Mucosa of rectum (tissue), 2 donors: ENCODE data around the gene FBXL17.

Experiments
- H3K27ac ChIP-seq, 2 donors: one replicate each; pipeline ENCODE4 v1.7.0; 2013; ENCODE audit warnings: inconsistent platforms in 2 of 2, low read depth in 2 of 2, low read length in 2 of 2
- H3K27me3 ChIP-seq, 2 donors: one replicate each; pipeline ENCODE4 v1.7.0; 2013; ENCODE audit warnings: low read length in 2 of 2; ENCODE audit not compliant: control insufficient read depth in 2 of 2, insufficient read depth in 2 of 2
- H3K36me3 ChIP-seq, 2 donors: one replicate each; pipeline ENCODE4 v1.7.0; 2013; ENCODE audit warnings: low read length in 2 of 2; ENCODE audit not compliant: control insufficient read depth in 2 of 2, insufficient read depth in 2 of 2
- H3K4me1 ChIP-seq, 2 donors: one replicate each; pipeline ENCODE4 v1.7.0; 2013; ENCODE audit warnings: low read length in 2 of 2, mild to moderate bottlenecking in 1 of 2; ENCODE audit not compliant: control insufficient read depth in 2 of 2, insufficient read depth in 2 of 2
- H3K4me3 ChIP-seq, 2 donors: one replicate each; pipeline ENCODE4 v1.7.0; 2013; ENCODE audit warnings: low read length in 2 of 2
- H3K9ac ChIP-seq, 2 donors: one replicate each; pipeline ENCODE4 v1.7.0; 2013; ENCODE audit warnings: low read length in 2 of 2, low read depth in 1 of 2, mild to moderate bottlenecking in 1 of 2
- H3K9me3 ChIP-seq, 2 donors: one replicate each; pipeline ENCODE4 v1.7.0; 2013; ENCODE audit warnings: low read length in 2 of 2; ENCODE audit not compliant: control insufficient read depth in 2 of 2
- donor health status: healthy.
- donor health status: Normal muscosa, but diverticular disease.

Gene FBXL17

GRCh38 chr5:108233617-108234155 is 148.2 kb downstream of the FBXL17 start:
- no peaks in the 10 kb centered on the region for H3K36me3 ChIP-seq
- H3K27me3 ChIP-seq = no peaks in the 10 kb centered on the region
- H3K4me3 ChIP-seq = no peak overlapping the region
- H3K4me1 ChIP-seq = no peaks in the 10 kb centered on the region
- no peak overlapping the region for H3K27ac ChIP-seq
- no peak overlapping the region for H3K9ac ChIP-seq
- H3K9me3 ChIP-seq = no peaks in the 10 kb centered on the region

GRCh38 chr5:108232805-108233204 is 149.1 kb downstream of the FBXL17 start:
- H3K27ac ChIP-seq = no peak overlapping the region
- no peak overlapping the region for H3K4me3 ChIP-seq
- H3K9ac ChIP-seq = no peak overlapping the region
- no peaks in the 10 kb centered on the region for H3K4me1 ChIP-seq
- H3K9me3 ChIP-seq = no peaks in the 10 kb centered on the region
- H3K36me3 ChIP-seq = no peaks in the 10 kb centered on the region
- no peaks in the 10 kb centered on the region for H3K27me3 ChIP-seq

- Histone ChIP-seq H3K36me3 (peaks cover 0 to 3% of the 10 kb centered on the region in 2 donors), H3K4me3 (no peak overlapping the region), H3K4me1 (no peaks in the 10 kb centered on the region), H3K9me3 (no peaks in the 10 kb centered on the region), H3K27ac (no peak overlapping the region), H3K27me3 (no peaks in the 10 kb centered on the region), H3K9ac (no peak overlapping the region)
Observed at GRCh38 chr5:108222011-108222410, 159.9 kb downstream of the FBXL17 start.

GRCh38 chr5:108220834-108221233 is 161.1 kb downstream of the FBXL17 start:
- Histone ChIP-seq H3K9ac (no peak overlapping the region), H3K36me3 (peaks cover 0 to 3% of the 10 kb centered on the region in 2 donors), H3K27ac (no peak overlapping the region), H3K9me3 (no peaks in the 10 kb centered on the region), H3K4me1 (no peaks in the 10 kb centered on the region), H3K4me3 (no peak overlapping the region), H3K27me3 (no peaks in the 10 kb centered on the region)

GRCh38 chr5:108216890-108217289 is 165.0 kb downstream of the FBXL17 start:
- H3K27me3 ChIP-seq = no peaks in the 10 kb centered on the region
- no peak overlapping the region for H3K9ac ChIP-seq
- H3K36me3 ChIP-seq = no peaks in the 10 kb centered on the region
- no peaks in the 10 kb centered on the region for H3K4me1 ChIP-seq
- no peak overlapping the region for H3K27ac ChIP-seq
- H3K4me3 ChIP-seq = no peak overlapping the region
- no peaks in the 10 kb centered on the region for H3K9me3 ChIP-seq

- Histone ChIP-seq H3K4me1 (no peaks in the 10 kb centered on the region), H3K9me3 (no peaks in the 10 kb centered on the region), H3K27ac (no peak overlapping the region), H3K9ac (no peak overlapping the region), H3K27me3 (no peaks in the 10 kb centered on the region), H3K36me3 (no peaks in the 10 kb centered on the region), H3K4me3 (no peak overlapping the region)
Observed at GRCh38 chr5:108214857-108215256, 167.0 kb downstream of the FBXL17 start.

GRCh38 chr5:108212775-108213346 is 169.0 kb downstream of the FBXL17 start:
- no peak overlapping the region for H3K27ac ChIP-seq
- no peaks in the 10 kb centered on the region for H3K27me3 ChIP-seq
- no peaks in the 10 kb centered on the region for H3K36me3 ChIP-seq
- H3K4me3 ChIP-seq = no peak overlapping the region
- no peaks in the 10 kb centered on the region for H3K4me1 ChIP-seq
- no peak overlapping the region for H3K9ac ChIP-seq
- H3K9me3 ChIP-seq = no peaks in the 10 kb centered on the region

GRCh38 chr5:108206707-108207106 is 175.2 kb downstream of the FBXL17 start:
- H3K9ac ChIP-seq = no peak overlapping the region
- H3K27me3 ChIP-seq = no peaks in the 10 kb centered on the region
- no peaks in the 10 kb centered on the region for H3K4me1 ChIP-seq
- no peaks in the 10 kb centered on the region for H3K36me3 ChIP-seq
- no peak overlapping the region for H3K27ac ChIP-seq
- H3K9me3 ChIP-seq = no peaks in the 10 kb centered on the region
- H3K4me3 ChIP-seq = no peak overlapping the region

GRCh38 chr5:108201721-108202120 is 180.2 kb downstream of the FBXL17 start:
- Histone ChIP-seq H3K9ac (no peak overlapping the region), H3K9me3 (no peaks in the 10 kb centered on the region), H3K27me3 (no peaks in the 10 kb centered on the region), H3K36me3 (no peaks in the 10 kb centered on the region), H3K4me3 (no peak overlapping the region), H3K4me1 (no peaks in the 10 kb centered on the region), H3K27ac (no peak overlapping the region)

GRCh38 chr5:108196276-108196675 is 185.6 kb downstream of the FBXL17 start:
- Histone ChIP-seq H3K9me3 (no peaks in the 10 kb centered on the region), H3K36me3 (no peaks in the 10 kb centered on the region), H3K4me1 (no peaks in the 10 kb centered on the region), H3K27ac (no peak overlapping the region), H3K4me3 (no peak overlapping the region), H3K9ac (no peak overlapping the region), H3K27me3 (no peaks in the 10 kb centered on the region)
